ENCODE data around the gene ELMO1.

DNA sequence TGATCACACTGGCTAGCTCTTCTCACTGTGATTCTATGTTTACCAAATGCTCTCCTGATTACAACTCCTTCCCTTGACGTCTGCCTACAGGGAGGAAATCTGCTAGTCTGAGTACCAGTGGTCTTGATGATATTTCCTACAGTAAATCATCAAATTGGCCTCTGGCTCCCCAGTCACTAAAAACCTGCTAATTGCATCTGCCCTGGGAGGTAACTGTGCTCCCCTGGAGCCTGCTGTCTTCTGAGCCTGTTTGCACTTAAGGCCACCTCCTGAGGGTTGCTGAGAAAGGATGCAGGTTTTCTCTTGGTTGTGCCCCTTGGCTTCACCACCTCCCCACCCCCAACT is 56.0 kb downstream of the ELMO1 start:
- TF ChIP-seq, protein P1, sequence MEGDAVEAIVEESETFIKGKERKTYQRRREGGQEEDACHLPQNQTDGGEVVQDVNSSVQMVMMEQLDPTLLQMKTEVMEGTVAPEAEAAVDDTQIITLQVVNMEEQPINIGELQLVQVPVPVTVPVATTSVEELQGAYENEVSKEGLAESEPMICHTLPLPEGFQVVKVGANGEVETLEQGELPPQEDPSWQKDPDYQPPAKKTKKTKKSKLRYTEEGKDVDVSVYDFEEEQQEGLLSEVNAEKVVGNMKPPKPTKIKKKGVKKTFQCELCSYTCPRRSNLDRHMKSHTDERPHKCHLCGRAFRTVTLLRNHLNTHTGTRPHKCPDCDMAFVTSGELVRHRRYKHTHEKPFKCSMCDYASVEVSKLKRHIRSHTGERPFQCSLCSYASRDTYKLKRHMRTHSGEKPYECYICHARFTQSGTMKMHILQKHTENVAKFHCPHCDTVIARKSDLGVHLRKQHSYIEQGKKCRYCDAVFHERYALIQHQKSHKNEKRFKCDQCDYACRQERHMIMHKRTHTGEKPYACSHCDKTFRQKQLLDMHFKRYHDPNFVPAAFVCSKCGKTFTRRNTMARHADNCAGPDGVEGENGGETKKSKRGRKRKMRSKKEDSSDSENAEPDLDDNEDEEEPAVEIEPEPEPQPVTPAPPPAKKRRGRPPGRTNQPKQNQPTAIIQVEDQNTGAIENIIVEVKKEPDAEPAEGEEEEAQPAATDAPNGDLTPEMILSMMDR (IDR thresholded peaks at IDR 0.05): no peak
- no peak for TF ChIP-seq POLR2A (IDR thresholded peaks at IDR 0.05)
- TF ChIP-seq POLR2AphosphoS5 (IDR thresholded peaks at IDR 0.05): no peak
- no peak for TF ChIP-seq EP300 (IDR thresholded peaks at IDR 0.05)
